ENCODE data around the gene ICA1L.

Gene ICA1L

DNA sequence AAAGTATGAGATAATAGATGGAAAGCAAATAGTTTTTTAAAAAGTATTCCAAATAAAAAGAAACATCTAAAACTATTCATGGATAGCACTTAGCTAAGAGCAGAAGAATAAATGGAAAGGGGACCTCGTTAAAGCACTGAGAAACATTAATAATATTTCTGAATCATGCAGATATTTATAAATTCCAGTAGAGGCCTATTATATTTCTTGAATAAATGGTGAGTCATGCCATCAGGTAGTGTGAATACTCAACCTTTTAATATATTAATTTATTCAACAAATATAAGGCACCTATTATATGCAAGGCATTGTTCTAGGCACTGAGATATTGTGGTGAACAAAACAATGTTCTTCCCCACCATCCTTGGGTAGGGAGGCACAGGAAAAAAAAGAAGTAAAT lies 53.8 kb downstream of the ICA1L start:
- Histone ChIP-seq H3K27me3 (ENCODE audit: low read length) (no peaks in the 10 kb centered on the region), H2AFZ (ENCODE audit: low read depth, low read length, severe bottlenecking) (no peak overlapping the region), H3F3A (ENCODE audit: insufficient read depth) (no peaks in the 10 kb centered on the region), H3K36me3 (ENCODE audit: low read length) (no peaks in the 10 kb centered on the region), H3K27ac (ENCODE audit: low read depth, low read length) (no peak overlapping the region), H3K9me2 (replicated peaks; ENCODE audit: insufficient read depth, low read length) (no peaks in the 10 kb centered on the region), H3K9ac (ENCODE audit: low read length) (no peak overlapping the region), H3K4me3 (ENCODE audit: insufficient read depth, low read length, poor library complexity, severe bottlenecking) (no peak overlapping the region), H3K79me2 (ENCODE audit: insufficient read depth, low read length) (no peaks in the 10 kb centered on the region), H3K9me3 (ENCODE audit: insufficient read depth, low read length) (no peaks in the 10 kb centered on the region), H4K20me1 (ENCODE audit: low read depth, low read length) (no peaks in the 10 kb centered on the region), H3K4me2 (ENCODE audit: low read depth, low read length, poor library complexity, severe bottlenecking) (no peak overlapping the region)
- TF ChIP-seq EZH2phosphoT487 (conservative IDR thresholded peaks at IDR 0.05; ENCODE audit: low read length) (no peak), CTCF (IDR thresholded peaks at IDR 0.05; ENCODE audit: insufficient read depth, low read length, poor library complexity, severe bottlenecking) (no peak)

DNA sequence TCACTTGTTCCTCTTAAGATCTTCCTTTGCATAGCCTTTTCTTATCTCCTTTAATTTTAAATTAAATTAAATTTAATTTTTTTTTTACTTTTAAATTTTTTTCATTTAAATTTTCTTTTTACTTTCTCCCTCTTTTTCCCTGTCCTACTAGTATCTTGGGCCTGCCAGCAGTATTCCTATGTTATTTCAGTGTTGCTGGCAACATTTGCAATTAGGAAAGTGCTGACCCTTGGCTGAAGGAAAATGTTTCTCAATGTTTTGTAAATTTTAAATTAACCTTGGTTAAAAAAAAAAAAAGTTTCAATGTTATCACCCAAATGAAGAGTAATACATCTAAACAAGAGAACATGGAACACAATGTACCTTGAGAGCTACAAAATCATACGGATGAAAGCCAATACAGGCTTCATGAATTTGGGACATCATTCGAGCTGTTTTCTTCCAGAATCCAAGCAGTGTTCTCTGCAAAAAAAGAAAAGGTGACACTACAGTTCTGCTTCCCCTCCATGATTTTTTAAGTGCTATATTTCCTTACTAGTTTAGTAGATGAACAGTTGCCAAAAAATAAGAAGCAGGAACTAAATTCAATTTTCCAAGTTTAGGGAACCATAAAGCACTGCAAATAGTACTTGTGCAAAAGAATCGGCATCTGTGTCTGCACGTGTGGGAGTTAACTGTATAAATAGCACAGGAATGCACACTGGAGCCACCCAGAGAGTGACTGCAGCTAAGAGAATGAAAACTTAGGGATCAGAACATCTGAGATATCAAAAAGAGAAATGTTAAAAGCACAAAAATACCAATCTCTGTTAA lies 55.8 kb downstream of the ICA1L start:
- H3K36me3 ChIP-seq (ENCODE audit: low read length), result no peaks in the 10 kb centered on the region
- H3K4me2 ChIP-seq (ENCODE audit: low read depth, low read length, poor library complexity, severe bottlenecking), result no peak overlapping the region
- no peak overlapping the region for H2AFZ ChIP-seq (ENCODE audit: low read depth, low read length, severe bottlenecking)
- H3K9me2 ChIP-seq (replicated peaks; ENCODE audit: insufficient read depth, low read length), result no peaks in the 10 kb centered on the region
- H3K4me3 ChIP-seq (ENCODE audit: insufficient read depth, low read length, poor library complexity, severe bottlenecking), result no peak overlapping the region
- no peak overlapping the region for H3K9ac ChIP-seq (ENCODE audit: low read length)
- no peaks in the 10 kb centered on the region for H3K79me2 ChIP-seq (ENCODE audit: insufficient read depth, low read length)
- no peaks in the 10 kb centered on the region for H3K27me3 ChIP-seq (ENCODE audit: low read length)
- no peak for TF ChIP-seq EZH2phosphoT487 (conservative IDR thresholded peaks at IDR 0.05; ENCODE audit: low read length)
- TF ChIP-seq CTCF (IDR thresholded peaks at IDR 0.05; ENCODE audit: insufficient read depth, low read length, poor library complexity, severe bottlenecking), result no peak
- H3F3A ChIP-seq (ENCODE audit: insufficient read depth), result no peaks in the 10 kb centered on the region
- no peaks in the 10 kb centered on the region for H3K9me3 ChIP-seq (ENCODE audit: insufficient read depth, low read length)
- H3K27ac ChIP-seq (ENCODE audit: low read depth, low read length), result no peak overlapping the region
- H4K20me1 ChIP-seq (ENCODE audit: low read depth, low read length), result no peaks in the 10 kb centered on the region

- Histone ChIP-seq H3K9me2 (replicated peaks; ENCODE audit: insufficient read depth, low read length) (no peaks in the 10 kb centered on the region), H3K36me3 (ENCODE audit: low read length) (no peaks in the 10 kb centered on the region), H3K4me3 (ENCODE audit: insufficient read depth, low read length, poor library complexity, severe bottlenecking) (no peak overlapping the region), H3K4me2 (ENCODE audit: low read depth, low read length, poor library complexity, severe bottlenecking) (no peak overlapping the region), H3F3A (ENCODE audit: insufficient read depth) (no peaks in the 10 kb centered on the region), H3K9ac (ENCODE audit: low read length) (no peak overlapping the region), H3K9me3 (ENCODE audit: insufficient read depth, low read length) (no peaks in the 10 kb centered on the region), H3K27ac (ENCODE audit: low read depth, low read length) (no peak overlapping the region), H3K79me2 (ENCODE audit: insufficient read depth, low read length) (no peaks in the 10 kb centered on the region), H3K27me3 (ENCODE audit: low read length) (no peaks in the 10 kb centered on the region), H2AFZ (ENCODE audit: low read depth, low read length, severe bottlenecking) (no peak overlapping the region), H4K20me1 (ENCODE audit: low read depth, low read length) (no peaks in the 10 kb centered on the region)
- TF ChIP-seq EZH2phosphoT487 (conservative IDR thresholded peaks at IDR 0.05; ENCODE audit: low read length), result no peak
- no peak for TF ChIP-seq CTCF (IDR thresholded peaks at IDR 0.05; ENCODE audit: insufficient read depth, low read length, poor library complexity, severe bottlenecking)
Observed at GRCh38 chr2:202814226-202814625, 57.3 kb downstream of the ICA1L start.

Data from SU-DHL-6 (cell line).